MCF 10A (cell line): ENCODE results near the gene PSMA4. TPM values are rescaled to one million over a fixed set of nuclear protein-coding genes. Genes with fewer than 3 reads are reported as not detected.
"Not testable (repeated sequence)": the region's sequence is repeated elsewhere in the genome, so short reads cannot be mapped to it uniquely, and the experiment has no call there.

Experiments used
- BruUV-seq: library from RNA; stranded (reverse); fragments of 400-500 nt; replicated peaks from 2 replicates; lab custom pipeline; 2021; lab: Mats Ljungman, UMichigan
- CTCF ChIA-PET: fragments of 300-600 bp; sonication (Branson Sonifier 250); formaldehyde crosslinking; extraction: SDS; loops from one replicate; lab custom pipeline; 2021; ENCODE audit warnings: antibody characterized with exemption, inconsistent platforms; lab: Yijun Ruan, JAX
- POLR2A ChIA-PET: fragments of 300-600, 350-650 bp; sonication (Branson Sonifier 250); formaldehyde crosslinking; extraction: SDS; loops from one replicate; lab custom pipeline; 2020; ENCODE audit warnings: antibody characterized with exemption, inconsistent platforms; lab: Yijun Ruan, JAX
- DNase-seq: peaks from one replicate; pipeline ENCODE4 v3.0.0-alpha.2; 2018; ENCODE audit not compliant: unreplicated experiment
- H3K27ac Mint-ChIP-seq: one replicate; pipeline ENCODE4 v1.8.0; 2022; ENCODE audit warnings: mild to moderate bottlenecking, low read depth, mixed read lengths; ENCODE audit not compliant: unreplicated experiment
- H3K27me3 Mint-ChIP-seq: one replicate; pipeline ENCODE4 v1.8.0; 2022; ENCODE audit warnings: mixed read lengths; ENCODE audit not compliant: insufficient read depth, unreplicated experiment
- H3K36me3 Mint-ChIP-seq: one replicate; pipeline ENCODE4 v1.8.0; 2022; ENCODE audit warnings: mild to moderate bottlenecking, moderate library complexity, mixed read lengths; ENCODE audit not compliant: insufficient read depth, unreplicated experiment
- H3K4me1 Mint-ChIP-seq: one replicate; pipeline ENCODE4 v1.8.0; 2022; ENCODE audit warnings: mixed read lengths; ENCODE audit not compliant: insufficient read depth, unreplicated experiment
- H3K4me3 Mint-ChIP-seq: one replicate; pipeline ENCODE4 v1.8.0; 2022; ENCODE audit warnings: mild to moderate bottlenecking, moderate library complexity, mixed read lengths; ENCODE audit not compliant: unreplicated experiment
- H3K9me3 Mint-ChIP-seq: one replicate; pipeline ENCODE4 v1.8.0; 2022; ENCODE audit warnings: mixed read lengths; ENCODE audit not compliant: unreplicated experiment
- CTCF ChIP-seq: fragments of 200-600 bp; IDR thresholded peaks from one replicate; pipeline ENCODE4 v1.8.0; 2022; ENCODE audit warnings: antibody characterized with exemption, mild to moderate bottlenecking; ENCODE audit not compliant: unreplicated experiment
- intact Hi-C: fragments of 100-400 bp; cut with micrococcal nuclease; formaldehyde crosslinking; loops from 2 replicates; pipeline ENCODE4 v1.14.1; 2022
- total RNA-seq: library from RNA; stranded (reverse); gene quantifications from 2 replicates; pipeline ENCODE4 v1.2.3, GENCODE V29; 2022

PSMA4 gene
- total RNA-seq, 1 experiment from 2014 or later = 221 TPM

- peaks cover 7% of the 10 kb centered on the region for H3K4me1 Mint-ChIP-seq
- no peaks in the 10 kb centered on the region for H3K9me3 Mint-ChIP-seq
- no peak for TF ChIP-seq CTCF
- ChIA-PET POLR2A (interaction anchor here (4.7 kb wide), 1 partner anchor 31 kb away, joined by 39 read pairs; the partner anchor contains the start of gene PSMA4), CTCF (interaction anchor here (0.5 to 1.6 kb wide), 2 partner anchors 200 to 442 kb away, joined by 3 to 5 read pairs; no protein-coding TSS in a partner anchor)
- BruUV-seq = no TSS peak
- no peak overlapping the region for H3K4me3 Mint-ChIP-seq
- no peaks in the 10 kb centered on the region for H3K27me3 Mint-ChIP-seq
- intact Hi-C loops = no loop called here
- no peaks in the 10 kb centered on the region for H3K36me3 Mint-ChIP-seq
- H3K27ac Mint-ChIP-seq = no peak overlapping the region
- DNase-seq = no peak
Measured at GRCh38 chr15:78509726-78510312, 30.4 kb upstream of the PSMA4 start.

- CTCF ChIA-PET = interaction anchor here (0.5 kb wide), 1 partner anchor 12 kb away, joined by 3 read pairs; no protein-coding TSS in a partner anchor
- H3K36me3 Mint-ChIP-seq, BruUV-seq: not testable (repeated sequence)
Measured at GRCh38 chr15:78520035-78520434, 20.2 kb upstream of the PSMA4 start.

GRCh38 chr15:78524230-78524629 lies 16.0 kb upstream of the PSMA4 start:
- Mint-ChIP-seq H3K27ac (no peak overlapping the region), H3K36me3 (no peaks in the 10 kb centered on the region), H3K9me3 (no peaks in the 10 kb centered on the region), H3K27me3 (no peaks in the 10 kb centered on the region), H3K4me1 (no peaks in the 10 kb centered on the region), H3K4me3 (no peak overlapping the region)
- ChIA-PET POLR2A (no interaction called here), CTCF (no interaction called here)
- intact Hi-C loops = no loop called here
- no peak for TF ChIP-seq CTCF
- DNase-seq = no peak
- BruUV-seq = no TSS peak

More at GRCh38 chr15:78520035-78520434, 20.2 kb upstream of the PSMA4 start:
- POLR2A ChIA-PET, H3K27ac Mint-ChIP-seq, intact Hi-C loops, H3K4me3 Mint-ChIP-seq, H3K9me3 Mint-ChIP-seq, H3K4me1 Mint-ChIP-seq, DNase-seq, H3K27me3 Mint-ChIP-seq: not testable (repeated sequence)

GRCh38 chr15:78527325-78527724 lies 12.9 kb upstream of the PSMA4 start:
- TF ChIP-seq CTCF = no peak
- H3K36me3 Mint-ChIP-seq = no peaks in the 10 kb centered on the region
- no peak overlapping the region for H3K4me3 Mint-ChIP-seq
- CTCF ChIA-PET = interaction anchor here (1.1 kb wide), 1 partner anchor 106 kb away, joined by 3 read pairs; no protein-coding TSS in a partner anchor
- no peak for DNase-seq
- BruUV-seq = no TSS peak
- H3K4me1 Mint-ChIP-seq = no peaks in the 10 kb centered on the region
- H3K9me3 Mint-ChIP-seq = no peaks in the 10 kb centered on the region
- H3K27me3 Mint-ChIP-seq = no peaks in the 10 kb centered on the region
- no peak overlapping the region for H3K27ac Mint-ChIP-seq
- intact Hi-C loops = no loop called here
- POLR2A ChIA-PET = no interaction called here
